Testis (tissue), 2 donors: ENCODE measurements around the gene RFX7.

Experiments
- POLR2A ChIP-seq: fragments of 450-650 bp; IDR thresholded peaks from one replicate; pipeline ENCODE4 v1.6.1; 2017; ENCODE audit warnings: antibody characterized with exemption, mild to moderate bottlenecking, moderate library complexity
- TF ChIP-seq, protein P1 (sequence below), 3 experiments: fragments of 450-650 bp in 2 of 3; fragments of 200-600 bp in 1 of 3; sonication (generic) in 1 of 3; IDR thresholded peaks; one replicate each; pipeline ENCODE4 v1.5.1; 2016 to 2019; ENCODE audit warnings: antibody characterized with exemption in 3 of 3, mild to moderate bottlenecking in 2 of 3, moderate library complexity in 1 of 3

GRCh38 chr15:56244811-56245576 is 1.3 kb upstream of the RFX7 start:
- no peak for TF ChIP-seq POLR2A
- TF ChIP-seq, protein P1, sequence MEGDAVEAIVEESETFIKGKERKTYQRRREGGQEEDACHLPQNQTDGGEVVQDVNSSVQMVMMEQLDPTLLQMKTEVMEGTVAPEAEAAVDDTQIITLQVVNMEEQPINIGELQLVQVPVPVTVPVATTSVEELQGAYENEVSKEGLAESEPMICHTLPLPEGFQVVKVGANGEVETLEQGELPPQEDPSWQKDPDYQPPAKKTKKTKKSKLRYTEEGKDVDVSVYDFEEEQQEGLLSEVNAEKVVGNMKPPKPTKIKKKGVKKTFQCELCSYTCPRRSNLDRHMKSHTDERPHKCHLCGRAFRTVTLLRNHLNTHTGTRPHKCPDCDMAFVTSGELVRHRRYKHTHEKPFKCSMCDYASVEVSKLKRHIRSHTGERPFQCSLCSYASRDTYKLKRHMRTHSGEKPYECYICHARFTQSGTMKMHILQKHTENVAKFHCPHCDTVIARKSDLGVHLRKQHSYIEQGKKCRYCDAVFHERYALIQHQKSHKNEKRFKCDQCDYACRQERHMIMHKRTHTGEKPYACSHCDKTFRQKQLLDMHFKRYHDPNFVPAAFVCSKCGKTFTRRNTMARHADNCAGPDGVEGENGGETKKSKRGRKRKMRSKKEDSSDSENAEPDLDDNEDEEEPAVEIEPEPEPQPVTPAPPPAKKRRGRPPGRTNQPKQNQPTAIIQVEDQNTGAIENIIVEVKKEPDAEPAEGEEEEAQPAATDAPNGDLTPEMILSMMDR (IDR thresholded peaks at IDR 0.05), result no peak
